Fibroblast of gingiva (primary cell): ENCODE data around the gene IQCE.

Source experiments
- DNase-seq: peaks from one replicate; pipeline ENCODE4 v3.0.0-alpha.2; 2011; ENCODE audit warnings: low read depth

IQCE gene

DNA sequence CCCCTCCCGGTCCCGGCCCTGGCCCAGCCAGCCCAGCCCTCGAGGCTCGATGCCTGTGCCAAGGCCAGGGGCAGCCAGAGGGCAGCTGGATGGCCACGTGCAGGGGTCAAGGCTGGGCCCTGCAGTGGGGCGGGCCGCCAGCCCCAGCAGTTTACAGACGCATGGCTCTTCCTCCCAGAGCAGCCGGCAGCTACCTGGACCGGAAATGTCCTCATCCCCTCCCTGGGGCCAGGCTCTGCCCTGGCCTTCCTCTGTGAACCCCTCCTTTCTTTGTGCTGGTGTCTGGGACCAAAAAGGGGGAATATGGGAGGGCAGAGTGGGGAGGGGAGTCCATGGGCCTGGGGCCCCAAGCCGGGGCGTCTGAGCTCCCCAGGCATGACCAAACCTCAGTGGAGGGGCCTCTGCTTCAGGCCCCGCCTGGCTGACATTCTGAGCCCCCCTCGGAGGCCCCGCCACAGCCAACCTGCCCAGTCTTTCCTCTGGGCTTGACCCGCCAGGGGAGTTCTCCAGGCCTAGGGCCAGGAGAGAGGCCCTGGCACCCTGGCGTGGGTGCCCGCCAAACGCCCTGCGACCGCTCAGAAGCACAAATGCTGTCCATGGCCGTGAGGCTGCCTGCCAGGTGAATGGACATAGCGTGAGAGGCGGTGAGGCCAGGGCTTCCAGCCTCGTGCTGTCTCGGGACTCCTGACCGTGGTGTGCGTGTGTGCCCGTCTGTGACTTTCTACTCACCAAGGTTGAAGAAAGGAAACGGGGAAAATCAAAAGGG is 104.5 kb downstream of the IQCE start:
- no peak for DNase-seq

DNA sequence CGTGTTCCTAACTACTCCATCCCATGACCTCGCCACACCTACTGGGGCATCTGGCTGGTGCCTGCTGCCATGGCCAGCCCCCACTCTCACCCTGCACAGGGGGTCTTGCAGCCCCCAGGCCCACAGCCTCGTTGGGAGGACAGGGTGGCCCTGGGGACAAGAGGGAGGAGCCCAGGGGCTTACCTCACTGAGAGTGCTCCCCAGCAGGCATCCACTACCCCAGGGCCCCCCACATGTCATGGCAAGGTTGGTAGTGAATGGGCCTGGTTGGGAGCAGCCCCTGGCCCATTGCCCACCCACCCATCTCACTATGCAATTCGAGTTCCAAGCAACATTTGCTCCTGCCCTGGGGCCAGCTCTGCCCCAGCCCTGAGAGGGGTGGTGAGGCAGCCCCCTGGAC is 105.2 kb downstream of the IQCE start:
- no peak for DNase-seq
